GM12874 (cell line): Measurements from ENCODE around the gene IPO7.

Experiments
- TF ChIP-seq, protein P1 (sequence below): IDR thresholded peaks from 2 replicates; pipeline ENCODE4 v1.5.1; 2011; ENCODE audit warnings: low read depth, mild to moderate bottlenecking, control low read depth, low read length, moderate library complexity; ENCODE audit not compliant: insufficient read depth

The IPO7 gene

DNA sequence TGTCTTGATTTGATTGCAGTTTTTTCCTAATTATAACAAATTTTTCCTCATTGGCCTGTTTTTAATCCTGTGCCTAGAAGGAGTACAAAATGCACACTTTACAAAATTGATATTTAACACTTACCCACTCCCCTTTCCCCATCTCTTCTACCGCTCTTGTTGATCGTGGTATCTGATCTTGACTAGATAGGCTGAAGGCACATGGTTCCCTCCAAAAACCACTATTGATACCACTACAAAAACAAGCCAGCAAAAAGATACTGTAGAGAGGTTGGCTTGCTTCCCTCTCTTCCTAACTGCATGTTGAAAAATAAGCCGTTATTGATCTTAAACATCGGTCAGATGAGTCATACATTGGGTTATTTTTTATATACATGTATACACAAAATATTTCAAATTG is 61.8 kb downstream of the IPO7 start:
- TF ChIP-seq, protein P1, sequence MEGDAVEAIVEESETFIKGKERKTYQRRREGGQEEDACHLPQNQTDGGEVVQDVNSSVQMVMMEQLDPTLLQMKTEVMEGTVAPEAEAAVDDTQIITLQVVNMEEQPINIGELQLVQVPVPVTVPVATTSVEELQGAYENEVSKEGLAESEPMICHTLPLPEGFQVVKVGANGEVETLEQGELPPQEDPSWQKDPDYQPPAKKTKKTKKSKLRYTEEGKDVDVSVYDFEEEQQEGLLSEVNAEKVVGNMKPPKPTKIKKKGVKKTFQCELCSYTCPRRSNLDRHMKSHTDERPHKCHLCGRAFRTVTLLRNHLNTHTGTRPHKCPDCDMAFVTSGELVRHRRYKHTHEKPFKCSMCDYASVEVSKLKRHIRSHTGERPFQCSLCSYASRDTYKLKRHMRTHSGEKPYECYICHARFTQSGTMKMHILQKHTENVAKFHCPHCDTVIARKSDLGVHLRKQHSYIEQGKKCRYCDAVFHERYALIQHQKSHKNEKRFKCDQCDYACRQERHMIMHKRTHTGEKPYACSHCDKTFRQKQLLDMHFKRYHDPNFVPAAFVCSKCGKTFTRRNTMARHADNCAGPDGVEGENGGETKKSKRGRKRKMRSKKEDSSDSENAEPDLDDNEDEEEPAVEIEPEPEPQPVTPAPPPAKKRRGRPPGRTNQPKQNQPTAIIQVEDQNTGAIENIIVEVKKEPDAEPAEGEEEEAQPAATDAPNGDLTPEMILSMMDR: no peak

DNA sequence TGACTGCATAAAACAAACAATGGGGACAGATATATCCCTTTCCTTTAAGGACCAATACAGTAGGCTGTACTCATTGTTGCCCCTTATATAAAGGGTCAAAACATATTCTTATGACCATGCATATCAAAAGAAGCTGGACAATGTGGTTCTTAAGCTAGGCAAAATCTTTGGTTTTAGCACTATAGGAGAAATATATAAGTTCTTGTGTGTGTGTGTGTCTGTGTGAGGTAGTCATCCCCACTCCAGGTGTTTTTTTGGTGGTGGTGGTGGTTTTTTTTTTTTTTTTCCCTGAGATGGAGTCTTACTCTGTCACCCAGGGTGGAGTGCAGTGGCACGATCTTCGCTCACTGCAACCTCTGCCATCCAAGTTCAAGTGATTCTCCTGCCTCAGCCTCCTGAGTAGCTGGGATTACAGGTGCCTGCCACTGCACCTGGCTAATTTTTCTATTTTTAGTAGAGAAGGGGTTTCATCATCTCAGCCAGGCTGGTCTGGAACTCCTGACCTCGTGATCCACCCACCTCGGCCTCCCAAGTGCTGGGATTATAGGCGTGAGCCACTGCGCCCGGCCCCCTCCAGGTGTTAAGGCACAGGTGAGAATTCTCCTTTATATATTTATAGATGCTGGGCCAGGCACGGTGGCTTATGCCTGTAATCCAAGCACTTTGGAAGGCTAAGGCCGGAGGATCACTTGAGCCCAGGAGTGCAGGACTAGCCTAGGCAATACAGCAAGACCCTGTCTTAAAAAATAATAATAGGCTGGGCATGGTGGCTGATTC is 64.3 kb downstream of the IPO7 start:
- TF ChIP-seq, protein P1: no peak

DNA sequence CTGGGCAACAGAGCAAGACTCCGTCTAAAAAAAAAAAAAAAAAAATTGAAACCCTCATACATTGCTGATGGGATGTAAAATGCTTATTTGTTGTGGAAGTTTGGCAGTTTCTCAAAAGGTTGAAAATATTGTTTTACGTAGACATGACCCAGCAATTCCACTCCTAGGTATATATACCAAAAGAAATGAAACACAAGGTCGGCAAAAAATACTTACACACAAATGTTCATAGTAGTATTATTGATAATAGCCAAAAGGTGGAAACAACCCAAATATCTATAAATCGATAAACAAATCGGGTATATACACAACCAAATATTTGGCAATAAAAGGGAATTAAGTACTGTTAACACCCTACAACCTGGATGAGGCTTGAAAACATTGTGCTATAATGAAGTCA is 71.3 kb downstream of the IPO7 start:
- TF ChIP-seq, protein P1: no peak

DNA sequence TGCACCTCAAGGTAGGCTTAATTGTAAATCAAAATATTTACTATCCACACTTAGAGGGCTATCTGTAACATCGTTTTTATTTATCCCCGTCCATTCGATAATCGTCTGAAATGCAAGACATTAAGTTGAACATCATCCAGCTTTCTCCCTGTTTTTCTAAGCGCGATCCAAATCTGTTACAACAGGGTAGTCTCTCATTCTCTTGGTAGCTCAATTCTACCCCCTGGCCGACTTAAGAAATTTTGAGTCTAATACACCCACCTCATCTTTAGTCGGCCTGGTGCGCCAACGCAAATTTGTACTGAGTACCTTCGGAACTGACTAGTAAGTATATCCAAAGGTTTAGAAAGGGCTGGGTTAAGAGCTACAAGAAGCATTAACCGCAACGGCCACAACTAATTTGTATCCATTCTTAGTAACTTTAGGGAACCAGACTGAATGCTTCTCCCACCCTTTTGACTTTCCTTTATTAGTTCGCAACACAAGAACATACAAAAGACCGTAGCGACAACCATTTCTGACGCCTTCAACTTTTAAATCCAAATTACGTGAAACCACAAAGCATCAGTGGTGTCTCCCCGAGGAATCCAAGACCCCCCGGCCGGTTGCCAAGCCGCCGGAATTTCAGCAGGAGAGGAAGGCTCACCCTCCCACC is 75.3 kb downstream of the IPO7 start:
- TF ChIP-seq, protein P1: no peak

DNA sequence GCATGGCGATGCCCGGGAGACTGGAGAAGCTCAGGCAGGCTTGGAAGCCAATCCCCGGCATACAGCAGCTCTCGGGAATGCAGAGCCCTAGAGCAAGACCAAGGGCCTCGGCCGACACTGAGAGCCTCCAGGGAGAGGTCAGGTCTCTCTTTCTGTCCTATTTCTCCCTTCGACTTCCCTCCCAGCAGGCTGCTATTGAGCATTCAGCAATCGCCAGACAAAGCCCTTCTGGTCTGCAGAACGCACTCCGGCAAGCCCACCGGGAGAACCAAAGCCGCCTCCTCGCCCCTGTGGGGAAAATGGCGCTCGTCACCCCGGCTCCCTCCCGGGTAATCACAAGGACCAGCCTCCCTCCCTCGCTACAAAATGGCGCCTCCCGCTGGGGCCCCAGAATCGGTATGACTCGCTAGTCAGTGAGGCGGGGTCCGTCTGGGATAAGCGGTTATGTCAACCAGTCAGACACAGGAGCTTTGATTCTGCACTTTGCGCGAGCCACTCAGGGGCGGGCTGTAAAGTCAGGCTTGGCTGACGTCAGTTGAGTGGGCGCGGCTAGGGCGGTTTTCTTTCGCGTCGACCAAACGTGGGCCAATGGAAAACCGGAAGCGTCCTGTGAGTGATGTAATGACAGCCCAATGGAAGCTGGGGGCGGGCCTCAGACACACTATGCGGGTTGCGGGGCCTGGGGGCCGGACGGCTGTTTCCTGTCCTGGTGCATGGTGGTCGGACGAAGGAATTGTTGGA is 76.0 kb downstream of the IPO7 start, which contains the start of gene ZNF143:
Gene ZNF143 (plus strand): TSS at position 691 of the 741 bp plus-strand sequence. CDS start 10,297 bp downstream, outside the sequence.
- TF ChIP-seq, protein P1: no peak

DNA sequence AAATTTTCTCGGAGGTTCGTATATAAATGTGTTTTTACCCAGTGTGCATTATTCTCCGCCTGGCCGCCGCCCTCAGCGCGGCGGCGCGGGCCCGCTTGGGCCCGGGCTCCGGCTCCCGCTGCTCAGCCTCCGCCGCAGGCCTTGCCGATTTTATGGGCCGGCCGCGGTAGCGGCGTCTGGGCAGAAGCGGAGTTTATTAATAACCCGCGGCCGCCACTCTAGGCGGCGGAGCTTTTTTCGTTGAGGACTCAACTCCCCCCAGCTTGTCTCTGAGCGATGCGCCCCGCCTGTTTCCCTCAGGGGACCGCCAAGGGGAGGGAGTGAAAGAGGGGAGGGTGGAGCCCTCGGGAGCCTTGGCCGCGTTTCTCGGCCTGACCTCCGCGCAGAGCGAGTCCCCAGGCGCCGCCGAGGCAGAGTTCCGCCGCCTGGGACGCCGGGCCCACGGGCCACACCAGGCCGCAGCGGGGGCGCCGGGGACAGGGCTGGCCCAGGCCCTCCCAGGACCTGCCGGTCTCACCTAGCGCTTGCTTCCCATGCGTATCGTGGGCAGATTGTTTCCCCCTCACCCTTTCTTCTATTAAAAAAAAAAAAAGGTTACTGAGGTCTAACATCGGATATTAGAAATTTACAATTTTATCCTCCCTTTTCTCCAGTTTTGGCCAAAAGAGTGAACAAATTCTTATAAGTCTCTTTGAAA is 76.8 kb downstream of the IPO7 start:
- TF ChIP-seq, protein P1: no peak
